Activated CD8-positive, alpha-beta memory T cell treated with anti-CD3 and anti-CD28 coated beads for 24 hours (primary cell): ENCODE results near the gene VKORC1L1.
A peak's percentile ranks its signal among the peaks of the same experiment; 100 is the strongest.
"Not testable (repeated sequence)": the region's sequence is repeated elsewhere in the genome, so short reads cannot be mapped to it uniquely, and the experiment has no call there.

Experiments
- DNase-seq: peaks from one replicate; pipeline ENCODE4 v3.0.0-alpha.2; 2020

VKORC1L1 gene

GRCh38 chr7:65979583-65980477 lies 107.0 kb downstream of the VKORC1L1 start:
- DNase-seq = no peak

GRCh38 chr7:65980478-65981250 lies 107.8 kb downstream of the VKORC1L1 start:
- peak; percentile 74 for DNase-seq

GRCh38 chr7:65981965-65982792 lies 109.3 kb downstream of the VKORC1L1 start, which contains the start of gene GUSB:
Gene GUSB (minus strand): TSS chr7:65982213. CDS start chr7:65982183, 30 bp downstream.
- peak; percentile 97 for DNase-seq

- no peak for DNase-seq
Observed at GRCh38 chr7:65983965-65984658, 111.2 kb downstream of the VKORC1L1 start.

GRCh38 chr7:65988084-65988483 lies 115.2 kb downstream of the VKORC1L1 start:
- no peak for DNase-seq

GRCh38 chr7:65988503-65988902 lies 115.6 kb downstream of the VKORC1L1 start:
- DNase-seq = peak; percentile 1

- DNase-seq = peak; percentile 11
Observed at GRCh38 chr7:65989694-65990080, 116.8 kb downstream of the VKORC1L1 start.

GRCh38 chr7:65991829-65992228 lies 119.0 kb downstream of the VKORC1L1 start:
- DNase-seq = not testable (repeated sequence)

- no peak for DNase-seq
Observed at GRCh38 chr7:65992526-65992925, 119.7 kb downstream of the VKORC1L1 start.

GRCh38 chr7:65994984-65995383 lies 122.1 kb downstream of the VKORC1L1 start:
- DNase-seq = not testable (repeated sequence)

- DNase-seq = not testable (repeated sequence)
Observed at GRCh38 chr7:66000823-66001417, 128.0 kb downstream of the VKORC1L1 start.

GRCh38 chr7:66005115-66005671 lies 132.3 kb downstream of the VKORC1L1 start:
- DNase-seq = not testable (repeated sequence)

- DNase-seq = no peak
Observed at GRCh38 chr7:66007232-66007631, 134.4 kb downstream of the VKORC1L1 start.
